Activated effector memory CD4-positive, alpha-beta T cell treated with Interleukin-2 at 50 U/mL for 16 hours (primary cell): ENCODE results near the gene COQ2.
"Not testable (repeated sequence)": the region's sequence is repeated elsewhere in the genome, so short reads cannot be mapped to it uniquely, and the experiment has no call there.

Experiments used
- DNase-seq: peaks from one replicate; pipeline ENCODE4 v3.0.0-alpha.2; 2020

Gene COQ2

GRCh38 chr4:83247415-83248357 lies 36.9 kb downstream of the COQ2 start:
- DNase-seq: no peak

GRCh38 chr4:83241132-83241531 lies 43.5 kb downstream of the COQ2 start:
- no peak for DNase-seq

- no peak for DNase-seq
Observed at GRCh38 chr4:83240379-83240875, 44.2 kb downstream of the COQ2 start.

GRCh38 chr4:83238393-83239248 lies 46.0 kb downstream of the COQ2 start:
- DNase-seq: no peak

GRCh38 chr4:83237591-83237990 lies 47.0 kb downstream of the COQ2 start:
- DNase-seq: no peak

- not testable (repeated sequence) for DNase-seq
Observed at GRCh38 chr4:83235645-83236133, 48.9 kb downstream of the COQ2 start.

GRCh38 chr4:83234902-83235644 lies 49.5 kb downstream of the COQ2 start:
- DNase-seq: no peak

- DNase-seq: not testable (repeated sequence)
Observed at GRCh38 chr4:83234387-83234786, 50.2 kb downstream of the COQ2 start.

GRCh38 chr4:83232082-83232481 lies 52.5 kb downstream of the COQ2 start:
- DNase-seq: no peak

- no peak for DNase-seq
Observed at GRCh38 chr4:83231620-83232076, 53.0 kb downstream of the COQ2 start.

GRCh38 chr4:83230928-83231327 lies 53.7 kb downstream of the COQ2 start:
- DNase-seq: no peak

GRCh38 chr4:83229791-83230190 lies 54.8 kb downstream of the COQ2 start:
- no peak for DNase-seq

GRCh38 chr4:83228231-83228630 lies 56.4 kb downstream of the COQ2 start:
- DNase-seq: no peak

GRCh38 chr4:83224502-83225197 lies 59.9 kb downstream of the COQ2 start:
- no peak for DNase-seq

GRCh38 chr4:83223781-83224180 lies 60.8 kb downstream of the COQ2 start:
- DNase-seq: no peak

GRCh38 chr4:83221897-83222441 lies 62.6 kb downstream of the COQ2 start:
- no peak for DNase-seq

GRCh38 chr4:83219344-83220331 lies 65.0 kb downstream of the COQ2 start:
- no peak for DNase-seq

GRCh38 chr4:83217721-83218522 lies 66.7 kb downstream of the COQ2 start:
- peak; percentile 54 for DNase-seq

- DNase-seq: no peak
Observed at GRCh38 chr4:83216959-83217683, 67.5 kb downstream of the COQ2 start.
